Anterior cingulate cortex (tissue), 58 donors: ENCODE results near the gene CADM2.

ENCODE experiments used
- DNase-seq, 58 donors: peaks; one replicate each; lab custom pipeline; 2025; lab: John Stamatoyannopoulos, UW

CADM2 gene

GRCh38 chr3:84980456-84980855 is 21.7 kb downstream of the CADM2 start:
- no peak for DNase-seq

GRCh38 chr3:84983490-84983889 is 24.7 kb downstream of the CADM2 start:
- no peak for DNase-seq

GRCh38 chr3:84984429-84984828 is 25.6 kb downstream of the CADM2 start:
- DNase-seq, result no peak

- no peak for DNase-seq
Observed at GRCh38 chr3:84985795-84986194, 27.0 kb downstream of the CADM2 start.

GRCh38 chr3:84987706-84988504 is 29.1 kb downstream of the CADM2 start:
- DNase-seq, result peak in 1 of 58 donors; percentile 29

GRCh38 chr3:84989102-84989501 is 30.3 kb downstream of the CADM2 start:
- no peak for DNase-seq

GRCh38 chr3:84991422-84991900 is 32.7 kb downstream of the CADM2 start:
- DNase-seq, result no peak

GRCh38 chr3:84993956-84994355 is 35.2 kb downstream of the CADM2 start:
- no peak for DNase-seq

- no peak for DNase-seq
Observed at GRCh38 chr3:84998545-84998944, 39.8 kb downstream of the CADM2 start.

- DNase-seq, result no peak
Observed at GRCh38 chr3:85003479-85003878, 44.7 kb downstream of the CADM2 start.

- DNase-seq, result no peak
Observed at GRCh38 chr3:85004147-85004546, 45.4 kb downstream of the CADM2 start.

- peak in 1 of 58 donors; percentile 11 for DNase-seq
Observed at GRCh38 chr3:85005946-85006345, 47.2 kb downstream of the CADM2 start.

GRCh38 chr3:85007195-85008094 is 48.7 kb downstream of the CADM2 start:
- no peak for DNase-seq

GRCh38 chr3:85020828-85021227 is 62.0 kb downstream of the CADM2 start:
- DNase-seq, result no peak

- DNase-seq, result no peak
Observed at GRCh38 chr3:85030052-85030451, 71.3 kb downstream of the CADM2 start.

- no peak for DNase-seq
Observed at GRCh38 chr3:85037203-85037602, 78.4 kb downstream of the CADM2 start.

- no peak for DNase-seq
Observed at GRCh38 chr3:85041001-85041400, 82.2 kb downstream of the CADM2 start.

GRCh38 chr3:85041562-85042055 is 82.8 kb downstream of the CADM2 start:
- no peak for DNase-seq

- peak in 1 of 58 donors; percentile 4 for DNase-seq
Observed at GRCh38 chr3:85050821-85051220, 92.0 kb downstream of the CADM2 start.

GRCh38 chr3:85051786-85052185 is 93.0 kb downstream of the CADM2 start:
- no peak for DNase-seq

- DNase-seq, result no peak
Observed at GRCh38 chr3:85053626-85054025, 94.8 kb downstream of the CADM2 start.
